Panc1 (cell line): Measurements from ENCODE around the gene ZCCHC3. TPM values are rescaled to one million over a fixed set of nuclear protein-coding genes. Genes with fewer than 3 reads are reported as not detected.

ENCODE experiments used
- ATAC-seq: fragments of 200-7000 bp; cut with Tn5 transposase; 2 replicates; pipeline ENCODE4 v1.9.1; 2020; ENCODE audit warnings: mild to moderate bottlenecking, moderate library complexity
- BruUV-seq: library from RNA; stranded (reverse); fragments of 400-500 nt; replicated peaks from 2 replicates; lab custom pipeline; 2021; lab: Mats Ljungman, UMichigan
- CTCF ChIA-PET: fragments of 300-600 bp; sonication (Branson Sonifier 250); formaldehyde crosslinking; loops from one replicate; lab custom pipeline; 2022; ENCODE audit warnings: antibody characterized with exemption; lab: Charles Lee
- POLR2A ChIA-PET: fragments of 300-600 bp; sonication (Branson Sonifier 250); formaldehyde crosslinking; loops from one replicate; lab custom pipeline; 2022; ENCODE audit warnings: antibody characterized with exemption; lab: Charles Lee
- DNase-seq: peaks from one replicate; pipeline ENCODE4 v3.0.0-alpha.2; 2010; ENCODE audit warnings: low read depth, low spot score
- H3K27ac ChIP-seq: 2 replicates; pipeline ENCODE4 v1.5.1; 2011; ENCODE audit warnings: mild to moderate bottlenecking, low read length, inconsistent platforms
- H3K27me3 ChIP-seq: fragments of 200-500 bp; sonication (Bioruptor generic); 2 replicates; pipeline ENCODE4 v1.6.0; 2014; ENCODE audit warnings: low read length, inconsistent platforms; ENCODE audit not compliant: control insufficient read depth, insufficient read depth
- H3K36me3 ChIP-seq: fragments of 200-500 bp; sonication (Bioruptor generic); 2 replicates; pipeline ENCODE4 v1.5.1; 2014; ENCODE audit warnings: inconsistent platforms, mild to moderate bottlenecking, low read length, moderate library complexity; ENCODE audit not compliant: control insufficient read depth, insufficient read depth
- H3K4me1 ChIP-seq: 2 replicates; pipeline ENCODE4 v1.5.1; 2011; ENCODE audit warnings: inconsistent platforms, mild to moderate bottlenecking, low read length, moderate library complexity; ENCODE audit not compliant: control insufficient read depth, insufficient read depth
- H3K4me3 ChIP-seq, 2 experiments: 2 replicates each; pipeline ENCODE4 v1.5.1; 2011 to 2012; ENCODE audit warnings: low read depth in 2 of 2, low read length in 2 of 2, mild to moderate bottlenecking in 2 of 2, inconsistent platforms in 1 of 2, moderate library complexity in 1 of 2
- H3K9me3 ChIP-seq: fragments of 200-500 bp; sonication (Bioruptor generic); 2 replicates; pipeline ENCODE4 v1.5.1; 2014; ENCODE audit warnings: low read depth, mild to moderate bottlenecking, inconsistent platforms, low read length, moderate library complexity; ENCODE audit not compliant: control insufficient read depth, insufficient read depth
- POLR2AphosphoS5 ChIP-seq: IDR thresholded peaks from 2 replicates; pipeline ENCODE4 v1.6.1; 2012; ENCODE audit warnings: mild to moderate bottlenecking, low read depth, low read length, moderate library complexity
- SIN3A ChIP-seq: IDR thresholded peaks from 2 replicates; pipeline ENCODE4 v1.6.1; 2012; ENCODE audit warnings: low read depth, mild to moderate bottlenecking, low read length, moderate library complexity, borderline replicate concordance; ENCODE audit not compliant: insufficient read depth
- TCF7L2 ChIP-seq: IDR thresholded peaks from 2 replicates; pipeline ENCODE4 v1.6.1; 2011; ENCODE audit warnings: mild to moderate bottlenecking, low read depth, low read length, inconsistent platforms
- in situ Hi-C: cut with HindIII; loops from 2 replicates; pipeline ENCODE4 v1.10.0; 2016; ENCODE audit warnings: low sequenced_read_pairs, low pct_unique_long_range_greater_than_20kb
- intact Hi-C: fragments of 100-400 bp; cut with micrococcal nuclease; formaldehyde crosslinking; loops from one replicate; pipeline ENCODE4 v1.10.0; 2022; ENCODE audit not compliant: unreplicated experiment
- total RNA-seq: library from RNA; stranded (reverse); gene quantifications from one replicate; pipeline ENCODE4 v1.2.1, GENCODE V29; 2021; ENCODE audit not compliant: unreplicated experiment
- TF ChIP-seq, protein P1 (sequence below): fragments of 450-650 bp; IDR thresholded peaks from 2 replicates; pipeline ENCODE4 v1.5.1; 2017; ENCODE audit warnings: mild to moderate bottlenecking
- TF ChIP-seq, protein P2 (sequence below), 2 experiments: IDR thresholded peaks; 2 replicates each; pipeline ENCODE4 v1.6.1; 2011 to 2012; ENCODE audit warnings: low read depth in 2 of 2, control low read depth in 1 of 2, low read length in 1 of 2, mild to moderate bottlenecking in 1 of 2, moderate library complexity in 1 of 2; ENCODE audit not compliant: insufficient read depth in 1 of 2

ZCCHC3 gene
- total RNA-seq, 1 experiment from 2014 or later = 18.9 TPM

DNA sequence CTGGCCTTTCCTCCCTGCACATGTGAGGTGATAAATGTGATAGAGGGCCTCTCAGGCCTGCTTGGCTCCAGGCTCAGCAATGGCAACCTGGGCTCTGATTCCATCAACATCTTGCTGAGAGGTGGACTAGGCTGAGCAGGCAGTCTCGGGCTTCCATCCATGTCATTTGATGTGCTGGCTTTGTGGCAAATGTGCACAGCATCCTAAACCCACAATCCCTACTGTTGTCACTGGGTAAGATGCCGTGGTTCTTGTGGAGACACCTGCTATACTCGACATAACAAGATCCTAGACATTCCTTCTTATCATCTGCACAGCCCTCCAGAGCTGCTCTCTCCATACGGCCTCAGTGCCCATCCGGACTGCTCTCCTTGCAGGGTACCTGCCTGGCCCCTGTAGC lies 2.8 kb upstream of the ZCCHC3 start:
- DNase-seq (no peak), ATAC-seq (no peak)
- ChIA-PET CTCF (no interaction called here), POLR2A (no interaction called here)
- Histone ChIP-seq H3K4me3 (no peak overlapping the region), H3K27ac (no peak overlapping the region), H3K27me3 (no peaks in the 10 kb centered on the region), H3K4me1 (peaks cover 21% of the 10 kb centered on the region), H3K36me3 (peaks cover 8% of the 10 kb centered on the region; the same call in 1 of the 2 replicates), H3K9me3 (no peaks in the 10 kb centered on the region)
- no TSS peak for BruUV-seq
- no peak for TF ChIP-seq TCF7L2
- TF ChIP-seq, protein P1, sequence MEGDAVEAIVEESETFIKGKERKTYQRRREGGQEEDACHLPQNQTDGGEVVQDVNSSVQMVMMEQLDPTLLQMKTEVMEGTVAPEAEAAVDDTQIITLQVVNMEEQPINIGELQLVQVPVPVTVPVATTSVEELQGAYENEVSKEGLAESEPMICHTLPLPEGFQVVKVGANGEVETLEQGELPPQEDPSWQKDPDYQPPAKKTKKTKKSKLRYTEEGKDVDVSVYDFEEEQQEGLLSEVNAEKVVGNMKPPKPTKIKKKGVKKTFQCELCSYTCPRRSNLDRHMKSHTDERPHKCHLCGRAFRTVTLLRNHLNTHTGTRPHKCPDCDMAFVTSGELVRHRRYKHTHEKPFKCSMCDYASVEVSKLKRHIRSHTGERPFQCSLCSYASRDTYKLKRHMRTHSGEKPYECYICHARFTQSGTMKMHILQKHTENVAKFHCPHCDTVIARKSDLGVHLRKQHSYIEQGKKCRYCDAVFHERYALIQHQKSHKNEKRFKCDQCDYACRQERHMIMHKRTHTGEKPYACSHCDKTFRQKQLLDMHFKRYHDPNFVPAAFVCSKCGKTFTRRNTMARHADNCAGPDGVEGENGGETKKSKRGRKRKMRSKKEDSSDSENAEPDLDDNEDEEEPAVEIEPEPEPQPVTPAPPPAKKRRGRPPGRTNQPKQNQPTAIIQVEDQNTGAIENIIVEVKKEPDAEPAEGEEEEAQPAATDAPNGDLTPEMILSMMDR = no peak
- TF ChIP-seq SIN3A = no peak
- TF ChIP-seq POLR2AphosphoS5 = no peak
- TF ChIP-seq, protein P2, sequence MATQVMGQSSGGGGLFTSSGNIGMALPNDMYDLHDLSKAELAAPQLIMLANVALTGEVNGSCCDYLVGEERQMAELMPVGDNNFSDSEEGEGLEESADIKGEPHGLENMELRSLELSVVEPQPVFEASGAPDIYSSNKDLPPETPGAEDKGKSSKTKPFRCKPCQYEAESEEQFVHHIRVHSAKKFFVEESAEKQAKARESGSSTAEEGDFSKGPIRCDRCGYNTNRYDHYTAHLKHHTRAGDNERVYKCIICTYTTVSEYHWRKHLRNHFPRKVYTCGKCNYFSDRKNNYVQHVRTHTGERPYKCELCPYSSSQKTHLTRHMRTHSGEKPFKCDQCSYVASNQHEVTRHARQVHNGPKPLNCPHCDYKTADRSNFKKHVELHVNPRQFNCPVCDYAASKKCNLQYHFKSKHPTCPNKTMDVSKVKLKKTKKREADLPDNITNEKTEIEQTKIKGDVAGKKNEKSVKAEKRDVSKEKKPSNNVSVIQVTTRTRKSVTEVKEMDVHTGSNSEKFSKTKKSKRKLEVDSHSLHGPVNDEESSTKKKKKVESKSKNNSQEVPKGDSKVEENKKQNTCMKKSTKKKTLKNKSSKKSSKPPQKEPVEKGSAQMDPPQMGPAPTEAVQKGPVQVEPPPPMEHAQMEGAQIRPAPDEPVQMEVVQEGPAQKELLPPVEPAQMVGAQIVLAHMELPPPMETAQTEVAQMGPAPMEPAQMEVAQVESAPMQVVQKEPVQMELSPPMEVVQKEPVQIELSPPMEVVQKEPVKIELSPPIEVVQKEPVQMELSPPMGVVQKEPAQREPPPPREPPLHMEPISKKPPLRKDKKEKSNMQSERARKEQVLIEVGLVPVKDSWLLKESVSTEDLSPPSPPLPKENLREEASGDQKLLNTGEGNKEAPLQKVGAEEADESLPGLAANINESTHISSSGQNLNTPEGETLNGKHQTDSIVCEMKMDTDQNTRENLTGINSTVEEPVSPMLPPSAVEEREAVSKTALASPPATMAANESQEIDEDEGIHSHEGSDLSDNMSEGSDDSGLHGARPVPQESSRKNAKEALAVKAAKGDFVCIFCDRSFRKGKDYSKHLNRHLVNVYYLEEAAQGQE (IDR thresholded peaks at IDR 0.05; ENCODE audit: insufficient read depth in 1 of 2, low read depth in 2 of 2, low read length in 1 of 2) = no peak
- intact Hi-C loops (no loop called here), in situ Hi-C loops (no loop called here)

DNA sequence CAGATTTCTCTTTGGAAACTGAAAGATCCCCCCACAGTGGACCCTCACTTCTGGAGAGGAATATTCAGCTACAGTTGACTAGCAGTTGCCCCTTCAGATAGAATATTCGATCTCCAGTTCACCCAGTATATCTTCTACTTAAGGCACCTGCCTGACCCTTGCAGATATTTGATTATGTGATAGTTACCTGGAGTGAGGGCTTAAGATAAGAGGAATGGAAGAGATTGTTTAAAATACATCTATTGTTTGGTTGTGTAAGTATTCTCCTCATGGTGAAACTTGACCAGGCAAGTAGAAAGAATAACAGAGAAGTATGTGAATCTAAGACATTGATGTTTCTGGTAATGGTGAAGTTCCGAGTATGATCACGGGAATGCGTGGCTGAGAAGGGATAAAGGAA lies 1.6 kb upstream of the ZCCHC3 start:
- intact Hi-C loops = no loop called here

More for the DNA sequence above, 1.6 kb upstream of the ZCCHC3 start:
- ChIA-PET POLR2A (no interaction called here), CTCF (no interaction called here)
- Histone ChIP-seq H3K27me3 (no peaks in the 10 kb centered on the region), H3K4me3 (no peak overlapping the region), H3K36me3 (peaks cover 8% of the 10 kb centered on the region; the same call in 1 of the 2 replicates), H3K27ac (peak overlapping the region; percentile 49; the same call in 1 of the 2 replicates), H3K9me3 (no peaks in the 10 kb centered on the region), H3K4me1 (peaks cover 31% of the 10 kb centered on the region)
- BruUV-seq = no TSS peak
- DNase-seq (no peak), ATAC-seq (no peak)
- TF ChIP-seq, protein P2 (IDR thresholded peaks at IDR 0.05; ENCODE audit: insufficient read depth in 1 of 2, low read depth in 2 of 2, low read length in 1 of 2) = no peak
- TF ChIP-seq, protein P1 = no peak
- TF ChIP-seq SIN3A = no peak
- no peak for TF ChIP-seq POLR2AphosphoS5
- no peak for TF ChIP-seq TCF7L2
- in situ Hi-C loops = no loop called here
